GM19397 (cell line): ENCODE measurements around the gene FOXD1.

Experiments used
- ATAC-seq: cut with Tn5 transposase; IDR thresholded peaks from one replicate; pipeline ENCODE4 v1.9.1; 2021; ENCODE audit warnings: mild to moderate bottlenecking, moderate library complexity; ENCODE audit not compliant: unreplicated experiment

Gene FOXD1

DNA sequence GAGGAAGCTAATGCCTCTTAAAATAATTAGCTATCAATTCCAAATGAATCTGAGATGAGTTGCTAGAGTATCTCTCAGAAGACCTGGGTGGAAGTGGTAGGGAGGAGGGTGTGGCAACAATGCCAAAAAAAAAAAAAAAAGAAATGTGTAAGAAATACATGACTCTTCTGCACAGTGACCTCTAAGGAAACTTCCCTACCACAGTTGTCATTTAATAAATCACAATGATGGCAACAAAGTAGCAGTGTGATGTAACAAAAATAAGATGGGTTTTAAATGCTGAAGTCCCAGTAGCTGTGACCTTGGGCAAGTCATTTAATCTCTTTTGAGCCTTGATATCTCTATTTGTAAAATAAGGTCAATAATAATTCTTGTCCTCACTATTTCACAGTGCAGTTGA is 7.2 kb downstream of the FOXD1 start:
- ATAC-seq, result no peak

- no peak for ATAC-seq
Measured at GRCh38 chr5:73440262-73440661, 8.3 kb downstream of the FOXD1 start.

- no peak for ATAC-seq
Measured at GRCh38 chr5:73438645-73439470, 9.7 kb downstream of the FOXD1 start.

- no peak for ATAC-seq
Measured at GRCh38 chr5:73437777-73438644, 10.6 kb downstream of the FOXD1 start.

DNA sequence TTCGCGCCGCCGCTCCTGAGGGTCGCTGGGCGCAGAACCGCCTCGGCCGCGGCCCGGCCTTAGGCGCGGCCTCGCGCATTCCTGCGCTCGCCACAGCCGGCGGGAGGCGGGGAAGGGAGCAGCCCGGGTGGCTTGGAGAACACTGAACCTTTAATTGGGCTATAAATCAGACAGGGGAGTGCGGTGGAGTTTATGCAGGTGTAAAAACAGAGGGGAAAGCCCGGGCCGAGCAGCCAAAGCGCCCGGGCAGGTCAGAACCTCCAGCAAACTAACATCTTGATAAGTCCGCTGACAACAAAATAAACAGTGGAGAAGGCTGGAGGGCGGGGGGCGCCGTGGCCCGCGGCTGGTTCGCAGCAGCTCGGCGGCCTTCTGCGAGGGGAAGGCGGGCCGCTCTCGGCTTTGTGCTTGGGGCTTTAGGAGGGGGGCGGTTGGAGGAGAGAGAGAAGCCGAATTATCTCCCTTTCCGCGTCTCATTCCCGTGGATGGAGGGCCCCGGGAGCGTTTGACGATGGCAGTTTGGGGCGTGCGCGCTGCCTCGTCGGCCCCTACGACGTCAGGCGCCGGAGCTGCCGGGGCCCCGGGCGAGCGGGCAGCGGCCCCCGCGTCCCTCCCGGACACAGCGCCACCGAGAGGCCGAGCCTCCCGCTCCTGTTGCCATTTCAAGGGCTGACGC is 11.3 kb downstream of the FOXD1 start:
- no peak for ATAC-seq

DNA sequence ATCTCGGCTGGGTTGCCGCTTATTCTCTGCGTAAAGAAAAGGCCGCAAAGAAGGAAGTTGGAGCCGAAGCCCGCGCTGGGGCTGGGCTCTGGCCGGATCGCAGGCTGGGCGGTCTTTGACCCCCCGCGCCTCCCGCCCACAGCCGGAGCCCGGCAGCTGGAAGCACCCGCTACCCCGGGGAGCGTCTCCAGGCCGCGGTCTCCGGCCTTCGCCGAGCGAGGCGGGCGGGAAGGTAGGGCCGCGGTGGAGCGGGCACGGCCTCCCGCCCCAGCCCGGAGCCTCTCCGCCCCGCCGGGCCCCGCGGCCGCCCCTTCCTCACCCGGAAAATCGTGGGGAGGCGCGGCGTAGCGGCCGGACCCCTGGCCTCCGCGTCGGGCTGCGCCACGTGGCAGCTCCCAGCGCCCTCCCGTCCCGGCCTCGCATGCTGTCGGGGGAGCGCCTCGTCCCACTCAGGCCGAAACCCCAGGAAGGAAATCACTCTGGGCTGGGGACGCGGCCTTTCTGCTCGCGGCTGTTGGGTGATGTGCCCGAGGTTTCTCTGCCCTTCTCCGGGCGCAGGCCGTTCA is 12.0 kb downstream of the FOXD1 start:
- ATAC-seq, result no peak

GRCh38 chr5:73435759-73436534 is 12.6 kb downstream of the FOXD1 start:
- ATAC-seq, result no peak

DNA sequence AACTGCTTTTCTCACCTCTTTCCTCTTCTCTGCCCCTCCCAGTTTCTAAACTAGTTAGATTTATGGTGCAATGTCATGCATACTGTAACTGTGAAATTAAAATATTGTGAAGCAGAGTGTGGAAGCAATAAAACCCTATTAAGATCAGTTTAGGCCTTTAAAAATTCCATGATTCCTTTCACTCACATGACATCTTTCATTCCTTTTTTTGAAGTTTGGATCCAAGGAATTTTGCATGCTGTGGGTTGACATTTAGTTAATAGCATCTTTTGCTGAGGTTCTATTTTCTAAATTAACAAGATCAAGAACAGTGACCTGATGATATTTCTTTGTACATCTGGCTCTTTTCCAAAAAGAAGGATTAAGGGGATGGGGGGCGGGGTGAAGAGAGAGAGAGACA is 13.7 kb downstream of the FOXD1 start:
- ATAC-seq, result no peak

- no peak for ATAC-seq
Measured at GRCh38 chr5:73434461-73434860, 14.1 kb downstream of the FOXD1 start.

DNA sequence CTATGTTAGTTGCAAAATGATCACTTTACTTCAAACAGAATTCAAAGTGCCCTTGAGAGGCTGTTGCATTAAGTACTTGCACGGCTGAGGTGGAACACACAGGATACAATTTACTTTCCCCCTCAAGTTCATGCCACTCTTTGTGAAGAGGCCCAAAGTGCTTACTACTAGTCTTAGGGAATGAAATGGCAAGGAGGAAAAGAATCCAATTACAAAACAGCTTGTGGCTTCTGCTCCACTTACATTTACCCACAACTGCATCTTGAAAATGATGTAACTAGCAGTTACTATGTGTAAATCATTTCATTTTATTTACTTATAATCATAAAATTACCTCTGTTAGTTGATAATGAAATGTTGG is 14.6 kb downstream of the FOXD1 start:
- ATAC-seq, result no peak

DNA sequence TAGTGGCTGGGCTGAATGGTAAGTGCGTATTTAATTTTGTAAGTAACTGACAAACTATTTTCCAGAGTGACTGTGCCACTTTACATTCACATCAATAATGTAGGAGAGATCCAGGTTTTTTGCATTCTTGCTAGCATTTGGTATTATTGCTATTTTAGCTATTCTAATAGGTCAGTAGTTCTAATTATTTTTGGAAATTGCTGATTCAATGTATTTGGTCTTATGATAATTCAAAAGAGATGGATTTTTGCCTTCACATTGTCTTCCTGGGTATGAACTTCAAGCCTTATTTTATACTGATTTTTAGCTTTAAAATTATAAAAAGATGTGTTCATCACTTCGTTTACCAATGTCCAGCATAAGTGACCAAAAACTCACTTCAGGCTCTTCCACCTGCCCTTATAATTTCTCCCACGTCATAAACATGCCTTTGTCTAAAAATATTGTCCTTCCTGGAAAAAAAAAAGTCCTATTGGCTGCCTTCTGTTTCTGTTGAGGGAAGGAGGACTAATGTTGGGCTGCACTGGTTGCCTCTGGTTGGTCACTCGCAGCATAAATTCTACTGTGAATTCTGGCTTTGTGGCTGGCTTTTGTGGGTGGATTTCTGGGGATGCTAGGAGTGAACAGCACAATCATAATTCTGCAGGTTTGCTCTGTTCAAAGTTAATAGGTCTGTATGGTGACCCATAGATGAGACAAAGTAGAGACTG is 15.2 kb downstream of the FOXD1 start:
- no peak for ATAC-seq

GRCh38 chr5:73431204-73431851 is 17.2 kb downstream of the FOXD1 start:
- no peak for ATAC-seq

DNA sequence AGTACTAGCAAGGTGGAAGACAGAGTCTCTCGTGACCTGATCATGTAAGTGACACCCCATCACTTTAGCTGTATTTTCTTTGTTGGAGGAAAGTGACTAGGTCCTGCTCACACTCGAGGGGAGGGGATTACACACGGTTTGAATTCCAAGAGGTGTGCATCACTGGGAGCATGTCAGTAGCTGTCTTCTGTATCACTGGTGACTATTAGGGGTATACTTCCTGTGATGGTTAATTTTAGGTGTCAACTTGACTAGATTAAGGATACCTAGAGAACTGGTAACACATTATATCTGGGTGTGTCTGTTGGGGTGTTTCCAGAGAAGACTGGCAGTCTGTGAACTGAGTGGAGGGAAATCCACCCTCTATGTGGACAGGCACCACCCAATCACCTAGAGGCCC is 22.5 kb downstream of the FOXD1 start:
- no peak for ATAC-seq

DNA sequence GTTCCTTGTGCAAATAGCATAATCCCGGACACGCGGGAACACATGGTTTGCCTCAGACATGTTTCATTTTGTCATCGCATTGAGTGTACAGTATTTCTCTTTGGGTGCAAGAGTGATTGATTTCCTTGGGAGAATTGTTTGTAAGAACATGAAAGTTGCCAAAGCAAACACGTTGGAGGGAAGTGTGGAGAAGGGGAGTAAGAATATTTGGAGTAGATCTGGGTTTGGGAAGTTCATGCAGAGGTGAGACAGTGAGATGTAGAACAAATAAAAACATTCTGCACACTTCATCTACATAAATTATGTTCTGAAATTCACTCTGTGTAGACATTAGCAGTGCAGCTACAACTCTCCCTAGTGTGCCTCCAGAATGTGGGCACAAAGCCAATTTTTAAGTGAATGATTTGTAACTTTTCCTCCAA is 24.0 kb downstream of the FOXD1 start:
- no peak for ATAC-seq

DNA sequence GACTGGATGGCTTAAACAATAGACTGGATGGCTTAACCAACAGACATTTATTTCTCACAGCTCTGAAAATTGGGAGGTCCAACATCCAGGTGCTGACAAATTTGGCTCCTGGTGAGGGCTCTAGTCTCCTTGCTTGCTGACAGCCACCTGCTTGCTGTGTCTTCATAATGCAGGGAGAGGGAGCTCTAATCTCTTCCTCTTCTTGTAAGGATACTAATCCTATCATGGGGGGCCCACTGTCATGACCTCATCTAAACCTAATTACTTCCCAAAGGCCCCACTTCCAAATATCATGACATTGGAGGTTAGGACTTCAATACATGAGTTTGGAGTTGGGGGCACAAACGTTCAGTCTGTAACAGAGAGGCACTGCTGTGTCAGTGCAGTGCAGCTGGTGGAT is 26.4 kb downstream of the FOXD1 start:
- ATAC-seq, result no peak

- no peak for ATAC-seq
Measured at GRCh38 chr5:73420666-73421065, 27.9 kb downstream of the FOXD1 start.

GRCh38 chr5:73419465-73420390 is 28.8 kb downstream of the FOXD1 start:
- no peak for ATAC-seq

GRCh38 chr5:73419117-73419464 is 29.5 kb downstream of the FOXD1 start:
- no peak for ATAC-seq
